K562 (cell line): ENCODE measurements around the gene CYTH4. TPM values are rescaled to one million over a fixed set of nuclear protein-coding genes. Genes with fewer than 3 reads are reported as not detected.

ENCODE experiments used
- BCOR ChIP-seq: fragments of 450-650 bp; IDR thresholded peaks from 2 replicates; pipeline ENCODE4 v1.6.1; 2016
- GABPB1 ChIP-seq: sonication (generic); formaldehyde crosslinking; IDR thresholded peaks from 2 replicates; pipeline ENCODE4 v1.8.0; 2022; ENCODE audit warnings: mild to moderate bottlenecking, missing genetic modification reagents
- KAT7 ChIP-seq: sonication (generic); formaldehyde crosslinking; IDR thresholded peaks from 2 replicates; pipeline ENCODE4 v1.8.0; 2022; ENCODE audit warnings: missing genetic modification reagents, mild to moderate bottlenecking, borderline replicate concordance
- KDM5B ChIP-seq: fragments of 200-600 bp; sonication (generic); IDR thresholded peaks from 2 replicates; pipeline ENCODE4 v1.6.1; 2012; ENCODE audit warnings: low read depth, mild to moderate bottlenecking, moderate library complexity, low read length, control low read depth, inconsistent platforms; ENCODE audit not compliant: insufficient replicate concordance
- NR3C1 ChIP-seq: sonication (generic); formaldehyde crosslinking; IDR thresholded peaks from 2 replicates; pipeline ENCODE4 v1.8.1; 2022; ENCODE audit warnings: missing genetic modification reagents
- RCOR1 ChIP-seq, 2 experiments: IDR thresholded peaks; 2 replicates each; pipeline ENCODE4 v1.6.1; 2012; ENCODE audit warnings: low read depth in 2 of 2, low read length in 2 of 2, borderline replicate concordance in 1 of 2, improper control_type of control experiment in 1 of 2
- RUNX1 ChIP-seq: sonication (generic); IDR thresholded peaks from 2 replicates; pipeline ENCODE4 v1.6.1; 2016; ENCODE audit warnings: antibody characterized with exemption, low read depth
- XRCC3 ChIP-seq: fragments of 450-650 bp; IDR thresholded peaks from 2 replicates; pipeline ENCODE4 v1.6.1; 2017; ENCODE audit warnings: mild to moderate bottlenecking, moderate library complexity
- ZFP36 ChIP-seq: fragments of 150-350 bp; IDR thresholded peaks from 2 replicates; pipeline ENCODE4 v1.6.1; 2018; ENCODE audit warnings: low read length, low read depth; ENCODE audit not compliant: partially characterized antibody
- polyA plus RNA-seq, 8 experiments: library from polyadenylated mRNA; depleted of rRNA in 4 of 8; stranded (reverse) in 5 of 8; unstranded in 3 of 8; fragments of >200 nt; fragmentation: Nextera tagmentation in 2 of 8; fragmentation: Illumina TruSeq in 1 of 8; extraction: Ambion mirVana in 2 of 8; extraction: Trizol in 1 of 8; gene quantifications; 2 replicates each; pipeline versions ENCODE4 v1.2.1 to v1.2.3, GENCODE V29; 2011 to 2014; ENCODE audit warnings: inconsistent platforms in 1 of 8, missing spikeins in 1 of 8
- total RNA-seq, 7 experiments: library from RNA; depleted of rRNA in 6 of 7; stranded (reverse); fragments of >200 nt in 6 of 7; fragmentation: Illumina TruSeq in 2 of 7; extraction: Trizol in 2 of 7; gene quantifications; 2 replicates each; pipeline versions ENCODE4 v1.2.1 to v1.2.3, GENCODE V29; 2011 to 2021; ENCODE audit warnings: low replicate concordance in 1 of 7
- TF ChIP-seq, protein P1 (sequence below), 2 experiments: fragments of 450-650 bp in 1 of 2; sonication (generic) in 1 of 2; formaldehyde crosslinking in 1 of 2; IDR thresholded peaks; 2 replicates each; pipeline versions ENCODE4 v1.7.1 to v1.9.0; 2016 to 2022; ENCODE audit warnings: inconsistent platforms in 1 of 2, mild to moderate bottlenecking in 1 of 2, missing genetic modification reagents in 1 of 2

CYTH4 gene
- total and polyA plus RNA-seq, 9 of the 15 experiments (the other 6 are each of a cell fraction or from before 2014, with no cell fraction given), result 0.03 to 2.0 (median 0.61) TPM; not detected in 1

DNA sequence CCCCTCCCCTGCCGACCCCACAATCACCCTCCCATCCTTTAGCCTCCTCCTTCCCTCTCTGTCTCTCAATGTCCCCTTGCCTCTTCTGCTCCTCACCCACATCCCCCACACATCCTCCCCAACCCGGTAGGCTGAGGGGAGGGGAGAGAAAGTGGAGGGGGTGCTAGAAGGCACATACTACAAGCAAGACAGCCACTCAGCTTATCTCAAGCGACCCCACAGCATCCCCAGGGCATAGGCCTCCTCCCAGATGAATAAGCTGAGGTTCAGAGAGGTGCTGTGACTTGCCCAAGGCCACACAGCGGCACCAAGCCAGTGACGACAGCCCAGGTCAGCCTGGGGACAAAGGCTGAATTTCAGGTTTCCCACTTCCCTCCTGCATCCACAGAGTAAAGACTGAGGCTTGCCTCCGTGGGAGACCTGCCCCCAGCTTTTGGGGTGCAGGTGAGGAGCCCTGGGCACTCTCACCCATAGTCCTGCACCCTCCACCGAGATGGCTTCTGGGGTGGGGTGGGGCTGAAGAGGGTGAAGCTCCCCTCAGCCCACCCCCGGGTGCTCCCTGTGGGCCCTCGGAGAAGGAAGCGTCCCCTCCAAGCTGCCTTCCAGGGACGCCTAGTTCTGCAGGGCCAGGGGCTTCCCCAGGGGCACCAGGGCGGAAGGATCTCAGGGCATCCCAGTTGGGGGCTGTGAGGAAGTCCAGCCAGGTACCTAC, 38.8 kb upstream of the CYTH4 start (continued):
- TF ChIP-seq, protein P1, sequence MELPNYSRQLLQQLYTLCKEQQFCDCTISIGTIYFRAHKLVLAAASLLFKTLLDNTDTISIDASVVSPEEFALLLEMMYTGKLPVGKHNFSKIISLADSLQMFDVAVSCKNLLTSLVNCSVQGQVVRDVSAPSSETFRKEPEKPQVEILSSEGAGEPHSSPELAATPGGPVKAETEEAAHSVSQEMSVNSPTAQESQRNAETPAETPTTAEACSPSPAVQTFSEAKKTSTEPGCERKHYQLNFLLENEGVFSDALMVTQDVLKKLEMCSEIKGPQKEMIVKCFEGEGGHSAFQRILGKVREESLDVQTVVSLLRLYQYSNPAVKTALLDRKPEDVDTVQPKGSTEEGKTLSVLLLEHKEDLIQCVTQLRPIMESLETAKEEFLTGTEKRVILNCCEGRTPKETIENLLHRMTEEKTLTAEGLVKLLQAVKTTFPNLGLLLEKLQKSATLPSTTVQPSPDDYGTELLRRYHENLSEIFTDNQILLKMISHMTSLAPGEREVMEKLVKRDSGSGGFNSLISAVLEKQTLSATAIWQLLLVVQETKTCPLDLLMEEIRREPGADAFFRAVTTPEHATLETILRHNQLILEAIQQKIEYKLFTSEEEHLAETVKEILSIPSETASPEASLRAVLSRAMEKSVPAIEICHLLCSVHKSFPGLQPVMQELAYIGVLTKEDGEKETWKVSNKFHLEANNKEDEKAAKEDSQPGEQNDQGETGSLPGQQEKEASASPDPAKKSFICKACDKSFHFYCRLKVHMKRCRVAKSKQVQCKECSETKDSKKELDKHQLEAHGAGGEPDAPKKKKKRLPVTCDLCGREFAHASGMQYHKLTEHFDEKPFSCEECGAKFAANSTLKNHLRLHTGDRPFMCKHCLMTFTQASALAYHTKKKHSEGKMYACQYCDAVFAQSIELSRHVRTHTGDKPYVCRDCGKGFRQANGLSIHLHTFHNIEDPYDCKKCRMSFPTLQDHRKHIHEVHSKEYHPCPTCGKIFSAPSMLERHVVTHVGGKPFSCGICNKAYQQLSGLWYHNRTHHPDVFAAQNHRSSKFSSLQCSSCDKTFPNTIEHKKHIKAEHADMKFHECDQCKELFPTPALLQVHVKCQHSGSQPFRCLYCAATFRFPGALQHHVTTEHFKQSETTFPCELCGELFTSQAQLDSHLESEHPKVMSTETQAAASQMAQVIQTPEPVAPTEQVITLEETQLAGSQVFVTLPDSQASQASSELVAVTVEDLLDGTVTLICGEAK (IDR thresholded peaks at IDR 0.05), result 0 out of 2 replicates have a peak, but pooled peaks have one; percentile 9
- TF ChIP-seq, protein P1 (CRISPR knock-in tag; IDR thresholded peaks at IDR 0.05), result no peak
- TF ChIP-seq KDM5B (peak; percentile 55), ZFP36 (peak; percentile 91), RUNX1 (no peak), BCOR (0 out of 2 replicates have a peak, but pooled peaks have one; percentile 45), RCOR1 (IDR thresholded peaks at IDR 0.05; ENCODE audit: borderline replicate concordance in 1 of 2, low read depth in 2 of 2, low read length in 2 of 2) (0 out of 4 replicates have a peak, but pooled peaks of 1 of the 2 experiments have one; percentile 27), KAT7 (peak; percentile 56; the same call in 1 of the 2 replicates), XRCC3 (no peak), GABPB1 (CRISPR knock-in tag) (peak; percentile 51; the same call in 1 of the 2 replicates), NR3C1 (no peak)
